ENCODE results near the gene FLAD1. TPM values are rescaled to one million over a fixed set of nuclear protein-coding genes. Genes with fewer than 3 reads are reported as not detected.

FLAD1 gene
- polyA plus RNA-seq, 2 of the 4 experiments (the other 2 are of a cell fraction): 34.1 to 43.5 TPM

GRCh38 chr1:154956544-154956941, 26.6 kb upstream of the FLAD1 start:
- WGBS (ENCODE audit: missing lambda C conversion rate): 33% methylated on average over 6 of the region's 6 CpGs
- no peak for DNase-seq (ENCODE audit: low read depth in 1 of 2, low spot score in 1 of 2)
- peak overlapping the region; percentile 49 to 82 for H3K27ac ChIP-seq
- no peaks in the 10 kb centered on the region for H3K9me3 ChIP-seq
- peak overlapping the region; percentile 49 for H3K4me3 ChIP-seq
- peaks cover 27% of the 10 kb centered on the region for H3K4me1 ChIP-seq
- peak overlapping the region; percentile 93 for H3K4me2 ChIP-seq
- ChIA-PET POLR2A (interaction anchor here (1.1 to 2.4 kb wide), 4 partner anchors 9 to 38 kb away, joined by 4 to 26 read pairs (median 7); partner anchors contain the start of genes CKS1B, LENEP and SHC1), CTCF (interaction anchor here (1.6 kb wide), 1 partner anchor 128 kb away, joined by 6 read pairs; no protein-coding TSS in a partner anchor)
- no peak for TF ChIP-seq NPAS2 (CRISPR knock-in tag; IDR thresholded peaks at IDR 0.05; ENCODE audit: borderline replicate concordance)
- TF ChIP-seq REST (IDR thresholded peaks at IDR 0.05): no peak
- TF ChIP-seq RAD21 (conservative IDR thresholded peaks at IDR 0.05 in 1 of 2, IDR thresholded peaks at IDR 0.05 in 1 of 2): no peak
- no peak for TF ChIP-seq CEBPB (IDR thresholded peaks at IDR 0.05)
- TF ChIP-seq HOXB13 (CRISPR knock-in tag; IDR thresholded peaks at IDR 0.05; ENCODE audit: low read depth): no peak
- TF ChIP-seq RARB (CRISPR knock-in tag; IDR thresholded peaks at IDR 0.05): no peak
- no peak for TF ChIP-seq CHD4 (IDR thresholded peaks at IDR 0.05; ENCODE audit: borderline replicate concordance)
- no peak for TF ChIP-seq NFE2L2 (conservative IDR thresholded peaks at IDR 0.05; ENCODE audit: low read length)
- no peak for TF ChIP-seq EHMT2 (IDR thresholded peaks at IDR 0.05; ENCODE audit: low read depth)
- ATAC-seq: no peak
- FAIRE-seq: no peak

- H3K4me1 ChIP-seq: peaks cover 27% of the 10 kb centered on the region
- TF ChIP-seq ZSCAN20 (CRISPR knock-in tag; IDR thresholded peaks at IDR 0.05): no peak
- TF ChIP-seq HOXA7 (CRISPR knock-in tag; IDR thresholded peaks at IDR 0.05): no peak
- TF ChIP-seq ZC3H11A (IDR thresholded peaks at IDR 0.05): no peak
- no peak for TF ChIP-seq HEYL (CRISPR knock-in tag; IDR thresholded peaks at IDR 0.05)
- no peak for TF ChIP-seq MAFK (IDR thresholded peaks at IDR 0.05; ENCODE audit: partially characterized antibody)
- TF ChIP-seq MAZ (IDR thresholded peaks at IDR 0.05; ENCODE audit: borderline replicate concordance, low read depth, low read length): no peak
- TF ChIP-seq CHD4 (IDR thresholded peaks at IDR 0.05; ENCODE audit: borderline replicate concordance): no peak
- TF ChIP-seq HMGXB4 (CRISPR knock-in tag; IDR thresholded peaks at IDR 0.05; ENCODE audit: borderline replicate concordance): no peak
- TF ChIP-seq JUNB (IDR thresholded peaks at IDR 0.05): no peak
- TF ChIP-seq CEBPB (IDR thresholded peaks at IDR 0.05): no peak
- POLR2A ChIA-PET: interaction anchor here (2.3 to 2.4 kb wide), 2 partner anchors 14 to 17 kb away, joined by 10 to 26 read pairs; partner anchors contain the start of genes CKS1B and SHC1
- H3K4me3 ChIP-seq: no peak overlapping the region
- CTCF ChIA-PET: interaction anchor here (1.6 kb wide), 1 partner anchor 128 kb away, joined by 6 read pairs; no protein-coding TSS in a partner anchor
- peak overlapping the region; percentile 93 for H3K4me2 ChIP-seq
- ATAC-seq: no peak
- FAIRE-seq: no peak
- 65% methylated on average over 9 of the region's 9 CpGs for WGBS (ENCODE audit: missing lambda C conversion rate)
- no peak for DNase-seq (ENCODE audit: low read depth in 1 of 2, low spot score in 1 of 2)
- H3K27ac ChIP-seq: 0 out of 6 replicates have a peak overlapping the region, but pooled peaks of 1 of the 2 experiments have one; percentile 11
- H3K9me3 ChIP-seq: no peaks in the 10 kb centered on the region
Observed at GRCh38 chr1:154957091-154957657, 26.0 kb upstream of the FLAD1 start.
